ENCODE data around the gene CPTP.

Gene CPTP

DNA sequence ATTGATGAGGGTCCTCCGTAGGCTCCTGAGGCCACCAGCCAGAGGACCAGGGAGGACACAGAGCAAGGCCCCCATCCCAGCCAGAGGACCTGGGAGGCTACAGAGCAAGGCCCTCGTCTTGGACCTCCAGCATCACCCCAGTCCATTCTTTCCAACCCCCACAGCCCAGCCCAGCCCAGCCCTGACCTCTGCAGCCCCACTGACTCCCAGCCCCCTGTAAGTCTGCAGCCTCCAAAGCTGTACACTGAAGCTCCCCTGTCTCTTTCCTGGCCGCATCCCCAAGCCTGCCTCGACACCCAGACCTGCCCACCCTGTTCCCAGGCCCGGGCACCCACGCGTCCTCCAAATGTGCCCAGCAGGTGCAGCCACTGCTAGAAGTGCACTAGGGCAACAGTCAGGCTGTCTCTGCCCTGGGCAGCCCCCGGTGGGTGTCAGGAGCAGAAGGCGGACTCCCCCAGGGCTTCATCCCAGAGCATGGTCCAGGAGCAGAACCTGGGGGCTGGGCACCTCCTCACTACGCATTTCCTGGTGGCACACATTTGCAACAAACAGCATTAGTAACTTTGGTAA, 22.5 kb downstream of the CPTP start:
- in situ Hi-C loops (cut with HindIII; ENCODE audit: low sequenced_read_pairs), result no loop called here

DNA sequence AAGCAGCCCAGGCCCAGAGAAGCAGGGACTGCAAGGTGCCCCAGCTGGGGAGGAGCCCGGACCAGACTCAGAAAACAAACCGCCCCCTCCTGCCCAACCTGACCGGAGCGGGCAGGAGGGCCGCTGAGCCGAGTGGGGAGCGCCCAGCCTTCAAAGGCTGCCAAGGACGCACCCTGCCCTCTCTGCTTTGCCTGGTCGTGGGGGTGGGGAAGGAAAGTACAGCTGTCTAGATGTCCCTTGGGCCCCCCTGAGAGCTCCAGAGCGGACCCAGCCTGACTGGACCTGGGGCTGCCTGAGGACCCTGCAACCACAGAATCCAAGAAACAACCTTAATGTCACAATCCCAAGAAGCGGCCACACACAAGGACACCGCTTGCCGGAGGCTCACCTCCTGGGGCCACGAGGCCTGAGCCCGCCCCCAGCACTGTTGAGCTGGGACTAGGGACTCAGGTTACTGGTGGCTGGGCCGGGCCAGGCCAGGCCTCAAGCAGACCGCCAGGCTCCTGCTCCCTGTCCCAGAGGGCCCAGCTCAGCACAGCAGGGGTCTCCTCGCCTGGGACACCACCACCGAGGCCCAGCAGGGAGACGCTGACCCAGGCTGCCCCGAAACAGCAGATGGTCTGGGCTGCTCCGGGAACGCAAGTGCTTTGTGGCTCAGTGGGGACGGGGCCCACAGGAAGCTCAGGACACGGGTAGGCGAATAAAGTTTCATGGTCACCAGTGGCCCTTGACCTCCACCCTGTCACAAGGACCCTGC, 23.2 kb downstream of the CPTP start:
- in situ Hi-C loops (cut with HindIII; ENCODE audit: low sequenced_read_pairs), result no loop called here

DNA sequence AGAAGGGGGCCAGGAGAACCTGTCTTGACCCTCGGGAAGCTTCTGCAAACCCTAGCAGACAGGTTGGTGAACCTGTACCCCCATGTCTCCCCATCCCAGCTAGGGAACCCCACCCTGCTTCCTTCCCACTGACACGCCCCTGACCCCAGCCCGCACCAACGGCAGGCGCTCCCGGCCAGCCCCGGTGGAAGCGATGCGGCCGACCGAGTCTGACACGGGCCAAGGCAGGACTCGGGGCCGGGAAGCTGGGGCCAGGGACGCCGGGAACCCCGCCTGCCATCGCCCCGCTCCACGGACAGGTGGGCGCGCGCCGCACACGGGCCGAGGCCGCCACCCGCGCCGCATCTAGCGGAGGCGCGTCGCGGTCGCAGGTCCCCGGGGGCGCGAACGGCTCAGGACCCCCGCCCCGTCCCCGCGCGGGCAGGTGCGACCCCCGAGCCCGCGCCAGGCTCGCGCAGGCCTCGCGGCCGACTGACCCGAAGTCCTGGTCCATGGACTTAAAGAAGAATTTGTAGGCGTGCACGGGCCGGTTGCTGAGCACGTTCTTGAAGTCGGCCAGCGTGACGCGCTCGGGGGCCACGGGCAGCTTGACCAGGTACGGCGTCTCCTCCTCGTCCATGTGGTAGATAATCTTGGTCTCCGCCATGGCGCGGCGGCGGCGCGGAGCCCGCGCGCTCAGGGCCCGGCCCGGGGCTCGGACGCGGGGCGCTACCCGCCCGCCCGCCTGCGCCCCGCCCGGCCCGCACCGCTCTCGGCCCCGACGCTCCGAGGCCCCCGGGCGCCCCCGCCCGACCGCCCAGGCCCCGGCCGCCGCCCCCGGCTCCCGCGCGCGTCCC, 24.0 kb downstream of the CPTP start:
- in situ Hi-C loops (cut with HindIII; ENCODE audit: low sequenced_read_pairs), result no loop called here

DNA sequence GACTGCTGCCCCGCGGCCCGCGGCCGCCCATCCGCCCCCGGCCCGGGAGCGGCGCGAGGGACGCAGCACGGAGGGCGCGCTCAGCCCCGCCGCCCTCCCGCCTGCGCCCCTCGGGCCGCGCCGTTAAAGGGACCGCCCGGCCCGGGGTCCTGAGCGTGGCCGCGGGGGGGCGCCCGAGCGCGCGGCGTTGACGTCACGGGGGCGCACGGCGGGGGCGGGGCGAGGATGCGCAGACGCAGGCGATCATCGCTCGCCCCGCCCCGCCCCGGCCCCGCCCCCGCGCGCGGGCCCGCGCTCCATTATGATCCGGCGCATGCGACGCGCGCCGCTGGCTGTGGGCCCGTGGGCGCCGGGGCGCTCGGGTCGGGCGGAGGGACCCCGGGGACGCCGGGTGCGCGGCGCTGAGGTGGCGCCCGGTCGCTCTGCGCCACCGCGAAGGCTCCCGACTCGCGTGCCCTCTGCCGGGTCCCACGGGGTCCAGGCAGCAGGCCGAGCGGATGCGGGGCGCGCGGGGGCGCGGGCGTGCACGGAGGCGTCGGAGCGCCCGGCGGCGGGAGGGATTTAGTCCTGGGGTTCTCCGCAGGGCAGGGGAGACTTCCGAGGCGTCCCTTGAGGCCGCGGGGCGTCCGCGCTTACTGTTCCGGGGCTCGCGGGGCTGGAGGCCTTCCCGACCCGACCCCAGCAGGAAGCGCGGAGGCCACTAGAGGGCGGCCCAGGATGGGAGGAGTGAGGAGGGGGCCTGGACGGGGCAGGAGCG, 24.8 kb downstream of the CPTP start, which contains the start of gene DVL1:
Gene DVL1, minus strand, starts transcription at position 163 of the 757 bp plus-strand sequence. CDS start 353 bp downstream, outside the sequence.
- in situ Hi-C loops (cut with HindIII; ENCODE audit: low sequenced_read_pairs), result no loop called here

DNA sequence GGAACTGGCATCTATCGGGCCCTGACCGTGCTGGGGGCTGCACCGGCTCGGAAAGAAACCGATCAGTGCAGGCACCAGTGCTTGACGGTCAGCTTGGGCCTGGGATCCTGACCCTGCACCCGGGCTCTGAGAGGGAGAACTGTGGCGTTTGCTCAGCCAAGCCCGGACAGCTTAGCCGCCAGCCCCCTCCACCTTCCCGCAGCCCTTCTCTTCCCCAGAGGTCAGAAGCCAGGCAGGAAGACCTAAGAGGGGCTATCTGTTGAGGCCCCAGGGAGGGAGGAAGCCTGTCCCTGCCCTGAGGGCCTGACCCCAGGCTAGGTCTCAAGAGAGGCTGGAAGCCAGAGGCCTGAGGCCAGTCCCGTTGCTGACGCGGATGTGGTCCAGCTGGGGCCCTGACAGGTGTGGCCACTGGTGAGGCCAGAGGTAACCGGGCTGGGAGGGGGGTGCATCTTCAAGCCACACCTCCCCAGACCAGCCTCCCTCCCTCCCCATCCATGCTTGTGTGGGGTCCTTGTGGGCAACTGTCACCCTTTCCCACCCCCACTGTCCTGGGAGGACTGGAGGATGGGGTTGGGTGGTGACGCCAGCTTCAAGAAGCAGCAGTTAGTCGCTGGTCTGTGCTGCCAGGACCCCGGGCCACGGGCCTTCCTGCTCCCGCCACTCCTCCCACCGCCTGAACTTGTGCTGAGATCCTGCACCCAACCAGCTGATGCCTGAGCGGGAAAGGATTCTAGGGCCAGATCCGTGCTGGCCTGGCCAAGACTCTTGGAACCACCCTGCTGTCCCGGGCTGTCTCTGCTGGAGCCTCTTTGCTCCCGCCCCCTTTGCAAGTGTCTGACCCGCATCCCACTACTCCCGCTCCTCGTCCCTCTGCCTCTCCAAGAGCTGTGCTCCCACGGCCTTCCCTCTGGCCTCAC, 27.2 kb downstream of the CPTP start:
- in situ Hi-C loops (cut with HindIII; ENCODE audit: low sequenced_read_pairs), result no loop called here

DNA sequence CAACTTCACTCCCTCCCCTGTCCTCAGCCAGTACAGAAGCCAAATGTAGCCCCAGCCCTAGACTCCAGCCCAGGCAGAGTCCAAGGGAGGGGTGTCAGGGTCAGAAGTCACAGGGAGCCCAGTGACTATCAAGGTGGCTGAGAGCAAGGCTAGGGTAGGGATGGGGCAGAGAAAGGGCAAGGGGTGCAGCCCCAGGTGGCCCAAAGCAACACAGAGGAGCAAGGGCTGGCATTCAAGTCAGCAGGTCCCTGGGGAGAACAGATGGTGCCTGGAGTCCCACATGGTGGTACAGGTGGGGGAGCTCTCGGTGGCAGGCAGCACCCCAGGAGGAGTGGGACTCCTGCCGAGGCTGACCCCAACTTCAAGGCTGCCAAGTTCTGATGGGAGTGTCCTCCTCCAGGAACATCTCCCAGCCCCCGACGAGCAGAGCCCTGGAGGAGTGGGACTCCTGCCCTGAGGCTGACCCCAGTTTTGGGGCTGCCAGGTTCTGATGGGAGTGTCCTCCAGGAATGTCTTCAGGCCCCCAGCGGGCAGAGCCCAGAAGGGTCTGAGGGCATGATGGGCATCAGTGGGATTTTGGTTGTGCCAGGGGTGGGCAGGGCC, 28.3 kb downstream of the CPTP start:
- in situ Hi-C loops (cut with HindIII; ENCODE audit: low sequenced_read_pairs), result no loop called here

DNA sequence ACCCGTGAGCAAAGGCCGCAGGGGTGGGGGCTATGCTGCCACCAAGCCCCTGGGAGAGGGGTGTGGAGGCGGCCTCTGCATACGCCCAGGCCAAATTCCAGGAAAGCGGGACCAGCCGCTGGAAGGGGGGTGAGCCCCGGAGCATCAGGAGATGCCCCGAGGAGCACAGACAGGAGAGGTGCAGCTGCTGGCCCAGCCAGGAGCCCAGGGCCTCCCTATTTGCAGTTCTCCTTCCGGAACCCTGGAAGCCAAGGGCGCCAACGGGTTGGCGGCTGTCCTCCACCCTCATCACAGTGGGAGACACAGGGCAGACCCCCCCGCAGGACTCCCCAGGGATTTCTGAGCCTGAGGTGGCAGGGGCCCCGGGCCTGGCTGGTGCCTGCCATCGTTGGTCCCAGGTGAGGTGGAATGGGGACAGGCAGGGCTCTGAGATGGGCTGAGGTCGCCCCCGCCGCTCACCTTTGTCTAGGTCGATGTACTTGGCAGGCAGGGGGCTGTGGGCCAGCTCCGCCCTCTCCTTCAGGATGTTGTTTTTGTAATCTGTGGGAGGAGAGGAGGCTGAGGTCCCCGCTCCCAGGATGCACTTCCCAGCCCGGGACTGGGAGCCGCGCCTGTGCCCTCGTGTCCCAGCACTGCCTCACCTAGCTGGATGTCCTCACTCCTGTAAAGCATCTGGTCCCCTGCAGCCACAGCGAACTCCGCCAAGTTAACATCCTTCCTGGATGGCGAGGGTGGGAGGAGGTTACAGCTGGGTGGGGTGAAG, 29.0 kb downstream of the CPTP start:
- in situ Hi-C loops (cut with HindIII; ENCODE audit: low sequenced_read_pairs), result no loop called here

DNA sequence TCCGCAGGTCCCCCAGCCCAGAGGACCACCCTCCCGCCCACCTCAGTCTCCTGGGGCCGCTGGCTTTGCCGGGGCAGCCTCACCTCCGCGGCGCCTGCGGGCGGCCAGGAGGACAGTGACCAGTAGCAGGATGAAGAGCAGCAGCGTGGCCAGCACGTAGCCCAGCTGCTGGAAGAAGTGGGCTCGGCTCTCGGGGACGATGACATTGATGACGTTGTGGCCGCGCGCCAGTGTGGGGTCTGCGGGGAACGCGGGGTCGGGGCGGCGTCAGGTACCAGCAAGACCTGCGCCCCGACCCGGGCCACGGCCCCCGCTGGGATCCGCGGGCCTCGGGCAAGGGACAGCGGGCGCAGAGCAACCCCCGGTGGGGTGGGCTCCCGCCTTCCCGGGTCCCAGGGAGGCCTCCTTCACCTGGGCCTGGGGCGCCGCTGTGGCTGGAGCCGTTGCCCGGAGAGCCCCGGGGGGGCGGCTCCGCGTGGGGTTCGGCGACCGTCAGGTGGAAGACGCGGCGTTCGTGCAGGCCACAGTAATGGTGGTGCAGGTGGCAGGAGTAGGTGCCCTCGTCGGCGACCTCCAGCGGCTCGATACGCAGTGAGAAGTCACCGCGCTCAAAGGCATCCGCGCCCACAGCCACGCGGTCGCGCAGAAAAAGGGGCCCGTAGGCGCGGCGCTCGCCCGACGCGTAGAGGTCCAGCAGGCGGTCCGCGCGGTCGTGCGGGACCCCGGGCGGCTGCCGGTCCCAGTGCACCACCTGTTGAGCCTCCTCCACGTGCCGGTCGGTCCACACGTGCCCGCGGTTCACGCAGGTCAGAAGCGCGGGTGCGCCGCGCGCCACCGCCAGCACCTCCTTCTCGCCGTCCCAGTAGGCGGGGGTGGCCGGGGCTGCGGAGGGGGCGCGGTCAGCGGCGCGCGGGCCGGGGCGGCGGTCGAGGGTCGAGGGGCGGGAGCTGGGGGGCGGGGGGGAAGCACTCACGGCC, 30.0 kb downstream of the CPTP start:
- in situ Hi-C loops (cut with HindIII; ENCODE audit: low sequenced_read_pairs), result no loop called here

DNA sequence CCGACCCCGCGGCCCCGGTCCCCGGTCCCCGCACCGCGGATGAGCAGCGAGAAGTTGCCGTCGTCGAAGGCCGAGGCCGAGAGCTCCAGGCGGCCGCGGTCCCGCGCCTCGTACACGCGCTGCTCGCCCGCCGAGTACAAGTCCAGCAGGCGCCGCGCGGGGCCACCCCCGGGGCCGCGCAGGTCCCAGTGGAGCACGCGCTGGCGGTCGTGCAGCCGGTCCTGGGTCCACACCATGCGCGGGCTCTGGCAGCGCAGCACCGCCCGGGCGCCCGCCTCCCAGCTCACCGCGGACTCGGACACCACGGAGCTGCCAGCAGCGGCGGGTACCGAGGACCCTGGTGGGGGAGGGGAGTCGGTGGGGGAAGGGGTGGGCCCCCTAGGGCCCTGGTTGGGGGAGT, 30.8 kb downstream of the CPTP start:
- in situ Hi-C loops (cut with HindIII; ENCODE audit: low sequenced_read_pairs), result no loop called here

DNA sequence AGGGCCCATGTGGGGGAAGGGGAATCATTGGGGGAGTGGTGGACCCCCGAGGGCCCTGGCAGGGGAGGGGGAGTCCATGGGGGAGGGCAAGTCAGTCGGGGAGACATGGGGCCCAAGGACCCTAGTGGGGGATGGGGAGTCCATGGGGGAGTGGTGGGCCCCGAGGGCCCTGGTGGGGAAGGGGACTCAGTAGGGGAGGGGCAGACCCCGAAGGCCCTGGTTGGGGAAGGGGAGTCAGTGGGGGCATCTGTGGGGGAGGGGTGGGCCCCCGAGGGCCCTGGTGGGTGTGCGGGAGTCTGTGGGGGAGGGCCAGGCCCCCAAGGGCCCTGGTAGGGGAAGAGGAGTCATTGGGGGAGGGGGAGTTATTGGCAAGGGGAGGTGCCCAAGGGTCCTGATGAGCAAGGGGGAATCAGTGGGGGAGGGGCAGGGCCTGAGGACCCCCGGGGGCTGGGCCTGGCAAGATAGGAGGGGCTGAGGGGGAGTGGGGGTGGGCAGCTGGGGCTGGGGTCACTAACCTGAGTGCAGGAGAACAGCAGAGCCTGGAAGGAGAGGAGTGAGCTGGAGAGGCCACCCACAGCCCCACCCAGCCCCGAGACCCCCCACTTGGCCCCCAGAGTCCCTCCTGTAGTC, 31.7 kb downstream of the CPTP start:
- in situ Hi-C loops (cut with HindIII; ENCODE audit: low sequenced_read_pairs), result no loop called here

DNA sequence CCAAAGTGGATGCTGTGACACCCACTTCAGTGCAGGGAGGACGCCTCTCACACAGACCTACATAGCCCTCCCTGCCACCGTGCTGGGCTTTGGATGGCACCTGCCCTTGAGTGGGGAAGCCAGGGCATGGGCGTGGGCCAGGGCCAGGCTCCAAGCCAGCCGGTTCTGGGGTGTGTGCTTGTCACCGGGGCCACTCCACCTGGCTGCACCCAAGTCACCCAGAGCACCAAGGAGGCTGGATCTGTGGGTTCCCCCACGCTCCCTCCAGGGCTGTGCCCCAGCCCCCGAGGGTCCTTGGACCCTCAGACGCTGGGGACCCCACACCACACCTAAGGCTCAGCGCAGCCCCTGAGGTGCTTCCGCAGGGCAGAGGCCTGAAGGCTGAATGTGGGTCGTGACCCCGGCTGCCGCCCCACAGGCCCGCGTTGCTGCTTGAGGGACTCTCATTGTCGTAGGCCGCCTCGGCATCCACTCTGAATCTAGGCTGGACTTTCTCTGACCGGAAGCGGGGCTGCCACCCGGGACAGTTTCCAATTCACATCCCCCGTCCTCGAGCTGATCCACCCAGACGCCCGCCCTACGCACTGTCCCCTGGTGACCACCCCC, 32.3 kb downstream of the CPTP start:
- in situ Hi-C loops (cut with HindIII; ENCODE audit: low sequenced_read_pairs), result no loop called here

DNA sequence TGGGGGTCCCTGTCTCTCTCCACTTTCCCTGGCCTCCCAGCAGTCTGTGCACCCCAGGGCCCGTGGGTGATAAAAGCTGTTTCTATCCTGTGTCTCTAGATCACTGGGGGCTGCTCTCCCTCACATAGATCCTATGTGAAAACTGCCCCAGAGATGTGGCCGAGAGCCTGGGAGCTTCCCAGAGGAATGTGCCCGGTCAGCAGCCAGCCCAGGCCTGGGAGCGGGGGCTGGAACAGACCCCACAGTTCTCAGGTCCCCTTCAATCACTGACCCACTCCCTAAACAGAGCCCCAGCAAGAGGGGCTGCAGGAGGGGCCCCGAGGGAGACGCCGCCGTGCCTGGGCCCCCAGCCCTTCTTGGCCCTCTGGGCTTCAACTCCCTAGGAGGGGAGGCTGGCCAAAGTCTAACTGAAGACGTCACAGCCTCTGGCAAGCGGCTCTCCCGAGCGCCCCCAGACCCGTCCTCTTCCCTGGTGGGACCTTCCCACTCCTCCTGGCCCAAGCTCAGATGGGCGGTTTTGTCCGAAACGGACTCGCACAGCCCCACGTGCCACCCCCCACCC, 33.4 kb downstream of the CPTP start:
- in situ Hi-C loops (cut with HindIII; ENCODE audit: low sequenced_read_pairs), result no loop called here

DNA sequence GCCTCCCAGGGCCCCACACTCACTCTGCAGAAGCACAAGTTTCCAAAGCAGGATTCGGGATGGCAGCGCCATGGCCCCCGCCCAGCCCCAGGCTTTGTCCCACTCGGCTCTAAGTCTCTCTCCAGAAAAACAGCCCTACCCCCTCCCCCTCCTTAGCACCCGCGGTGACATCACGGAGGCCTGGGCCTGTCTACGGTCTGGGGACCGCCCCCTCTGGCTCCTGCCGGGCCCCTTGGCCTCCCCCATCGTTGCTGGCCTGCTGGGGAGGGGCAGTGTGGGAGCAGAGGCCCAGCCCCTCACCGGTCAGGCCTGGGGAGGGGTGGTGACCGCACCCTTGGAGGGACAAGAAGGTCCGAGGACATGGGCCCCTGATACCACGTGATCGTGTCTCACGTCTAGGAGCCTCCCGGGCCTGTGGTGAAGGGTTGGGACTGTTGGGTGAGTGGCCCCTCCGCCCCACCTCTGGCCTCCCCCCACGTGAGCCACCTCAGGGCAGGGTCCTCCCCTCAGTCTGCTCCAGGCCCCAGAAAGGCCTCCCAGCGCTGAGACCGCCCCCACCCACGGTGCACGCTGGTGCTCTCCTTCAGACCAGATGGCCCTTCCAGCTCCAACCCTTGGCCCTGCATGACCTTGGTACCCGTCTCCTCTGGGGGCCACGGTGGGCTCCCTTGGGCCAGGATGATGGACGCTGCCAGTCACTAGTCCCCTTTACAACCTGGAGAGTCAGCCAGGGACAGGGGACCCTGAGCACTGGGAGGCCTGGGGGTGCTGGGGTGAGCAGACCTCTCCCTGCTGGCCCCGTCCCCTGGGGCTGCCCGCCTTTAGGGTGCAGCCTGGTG, 34.0 kb downstream of the CPTP start, which contains the start of gene MXRA8:
Gene MXRA8, minus strand, starts transcription at position 123 of the 839 bp plus-strand sequence. Its CDS starts 51 bp downstream, at position 72.
- in situ Hi-C loops (cut with HindIII; ENCODE audit: low sequenced_read_pairs), result no loop called here

DNA sequence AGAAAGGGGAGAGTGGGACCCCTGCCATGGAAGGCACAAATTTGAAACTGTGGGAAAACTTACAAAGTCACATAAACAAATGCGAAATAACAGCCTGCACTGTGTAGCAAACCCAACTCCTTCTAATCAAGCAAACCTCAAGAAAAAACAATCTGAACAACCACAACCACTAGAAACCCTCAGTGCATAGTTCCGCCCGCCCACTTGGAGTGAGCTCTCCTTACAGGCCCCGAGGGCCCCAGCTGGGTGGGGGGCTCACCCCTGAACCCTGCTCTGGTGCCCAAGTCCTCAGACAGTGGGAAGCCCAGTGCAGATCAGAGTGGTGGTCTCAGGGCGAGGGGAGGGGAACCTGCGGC, 34.7 kb downstream of the CPTP start:
- in situ Hi-C loops (cut with HindIII; ENCODE audit: low sequenced_read_pairs), result no loop called here

DNA sequence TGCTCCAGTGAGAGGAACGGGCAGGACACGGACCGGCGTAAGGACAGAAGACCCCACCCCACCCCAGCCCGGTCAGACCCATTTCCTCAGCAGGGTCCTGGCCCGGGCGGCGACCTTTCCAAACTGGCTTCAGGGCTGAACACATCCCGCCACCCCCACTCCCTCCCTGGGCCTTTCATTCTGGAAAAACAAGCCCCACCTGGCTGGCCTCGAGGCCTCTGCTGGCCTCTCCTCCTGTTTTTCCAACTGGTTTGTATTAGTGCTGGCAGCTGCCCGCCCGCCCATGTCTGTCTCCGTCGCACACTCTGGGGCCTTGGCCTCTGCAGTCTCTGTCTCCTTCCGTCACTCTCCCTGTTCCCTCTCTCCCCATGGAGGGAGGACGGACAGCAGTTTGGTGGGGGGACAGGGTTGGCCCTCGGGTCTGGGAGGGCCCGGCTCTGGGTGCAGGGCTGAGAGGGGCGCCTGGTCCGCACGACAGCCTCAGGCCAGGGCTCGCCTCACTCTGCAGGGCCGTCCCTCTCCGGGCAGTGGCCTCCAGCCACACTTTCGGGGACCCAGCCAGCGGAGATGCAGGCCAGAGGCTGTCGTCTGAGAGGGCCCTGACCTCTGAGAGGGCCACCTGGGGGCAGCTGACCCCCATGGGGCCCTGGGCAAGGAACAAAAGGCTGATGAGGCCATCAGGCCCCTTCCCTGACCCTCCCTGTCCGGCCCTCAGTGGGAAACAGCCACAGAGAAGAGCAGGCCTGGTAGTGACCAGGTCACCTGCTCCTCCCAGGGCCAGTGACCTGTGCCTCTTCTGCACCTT, 35.3 kb downstream of the CPTP start:
- in situ Hi-C loops (cut with HindIII; ENCODE audit: low sequenced_read_pairs), result no loop called here
